LoVo (cell line): ENCODE results near the gene CDC42BPA.
"Not testable (repeated sequence)": the region's sequence is repeated elsewhere in the genome, so short reads cannot be mapped to it uniquely, and the experiment has no call there.

Source experiments
- DNase-seq: peaks from one replicate; pipeline ENCODE4 v3.0.0-alpha.2; 2016; ENCODE audit warnings: low spot score

The CDC42BPA gene

DNA sequence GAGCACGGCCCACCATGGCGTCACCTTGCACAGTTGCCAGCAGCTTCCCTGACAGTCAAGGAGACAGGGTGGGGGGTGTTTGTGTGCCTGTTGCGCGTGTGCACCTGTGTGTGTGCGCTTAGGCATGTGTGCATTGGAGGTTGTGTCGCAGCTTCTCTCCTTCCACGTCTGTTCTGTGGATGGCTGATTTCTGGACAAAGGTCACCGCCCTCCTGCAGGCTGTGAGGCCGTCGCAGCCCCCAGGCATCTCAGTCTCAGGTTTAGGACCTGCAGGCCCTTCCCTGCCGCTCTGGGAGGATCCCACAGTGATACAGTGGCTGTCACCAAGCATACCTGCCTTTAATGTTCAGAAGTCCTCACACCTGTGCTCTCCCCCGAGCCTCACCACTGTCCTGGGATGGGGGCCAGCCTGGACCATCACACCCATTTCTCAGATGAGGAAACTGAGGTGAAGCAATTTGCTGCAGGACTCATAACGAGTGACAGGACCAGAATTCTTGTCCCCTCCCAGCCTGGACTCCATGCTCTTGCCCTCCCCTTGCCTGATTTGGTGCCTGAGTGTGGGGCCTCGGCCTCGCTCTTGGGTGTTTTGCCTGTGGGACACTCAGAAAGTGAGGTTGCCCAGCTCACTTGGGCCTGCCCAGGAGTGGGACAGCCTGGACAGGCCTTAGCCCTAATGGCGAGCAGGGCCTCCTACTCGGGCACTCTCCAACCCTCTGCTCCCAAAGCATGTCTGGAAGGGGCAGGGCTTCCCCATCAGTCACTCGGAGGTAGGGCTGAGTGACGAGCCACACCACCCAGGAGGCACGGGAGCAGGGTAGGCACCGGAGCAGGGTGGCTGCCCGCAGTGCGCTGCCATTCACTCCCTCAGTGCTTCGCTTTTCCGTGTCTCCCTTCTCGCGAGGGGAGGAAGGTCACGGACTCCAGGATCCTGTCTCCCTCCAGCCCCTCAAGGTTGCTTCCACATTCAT lies 355.6 kb downstream of the CDC42BPA start:
- no peak for DNase-seq

DNA sequence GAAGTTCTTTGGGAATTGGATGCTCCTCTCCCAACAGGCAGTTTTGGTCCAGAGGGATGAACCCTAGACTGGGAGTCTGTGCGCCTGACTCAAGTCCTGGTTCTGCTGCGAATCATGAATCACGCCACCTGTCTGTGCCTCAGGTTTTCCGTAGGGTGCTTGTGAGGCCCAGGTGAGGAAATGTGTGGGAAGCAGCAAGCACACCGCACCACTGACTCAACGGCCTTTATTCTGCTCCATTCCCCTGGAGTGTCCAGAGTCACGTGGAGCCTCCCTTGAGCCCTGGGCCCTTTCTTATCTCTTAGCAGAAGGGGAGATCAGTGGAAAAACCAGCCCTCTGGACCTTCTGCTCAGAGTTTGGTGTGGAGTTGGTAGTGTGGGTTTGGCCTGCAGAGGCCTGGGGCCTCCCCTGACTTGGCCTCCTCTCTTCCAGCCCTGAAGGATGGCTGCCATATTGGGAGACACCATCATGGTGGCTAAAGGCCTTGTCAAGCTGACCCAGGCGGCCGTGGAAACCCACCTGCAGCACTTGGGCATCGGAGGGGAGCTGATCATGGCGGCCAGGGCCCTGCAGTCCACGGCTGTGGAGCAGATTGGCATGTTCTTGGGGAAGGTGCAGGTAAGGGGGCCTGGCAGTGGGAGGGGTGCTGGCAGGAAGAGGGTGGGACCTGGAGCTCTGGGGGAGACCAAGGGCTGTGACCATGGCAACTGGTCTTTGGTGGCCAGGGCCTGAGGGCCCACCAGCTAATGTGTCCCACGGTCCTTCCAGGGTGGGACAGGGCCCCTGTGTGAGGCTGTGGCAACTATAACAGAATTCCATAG lies 357.1 kb downstream of the CDC42BPA start:
- no peak for DNase-seq

DNA sequence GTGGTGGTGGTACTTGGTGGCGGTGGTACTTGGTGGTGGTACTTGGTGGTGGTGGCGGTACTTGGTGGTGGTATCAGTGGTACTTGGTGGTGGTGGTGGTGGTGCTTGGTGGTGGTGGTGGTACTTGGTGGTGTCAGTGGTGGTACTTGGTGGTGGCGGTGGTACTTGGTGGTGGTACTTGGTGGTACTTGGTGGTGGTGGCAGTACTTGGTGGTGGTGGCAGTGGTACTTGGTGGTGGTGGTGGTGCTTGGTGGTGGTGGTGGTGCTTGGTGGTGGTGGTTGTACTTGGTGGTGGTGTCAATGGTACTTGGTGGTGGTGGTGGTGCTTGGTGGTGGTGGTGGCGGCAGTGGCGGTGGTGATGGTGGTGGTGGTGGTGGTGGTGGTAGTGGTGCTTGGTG lies 358.0 kb downstream of the CDC42BPA start:
- no peak for DNase-seq

DNA sequence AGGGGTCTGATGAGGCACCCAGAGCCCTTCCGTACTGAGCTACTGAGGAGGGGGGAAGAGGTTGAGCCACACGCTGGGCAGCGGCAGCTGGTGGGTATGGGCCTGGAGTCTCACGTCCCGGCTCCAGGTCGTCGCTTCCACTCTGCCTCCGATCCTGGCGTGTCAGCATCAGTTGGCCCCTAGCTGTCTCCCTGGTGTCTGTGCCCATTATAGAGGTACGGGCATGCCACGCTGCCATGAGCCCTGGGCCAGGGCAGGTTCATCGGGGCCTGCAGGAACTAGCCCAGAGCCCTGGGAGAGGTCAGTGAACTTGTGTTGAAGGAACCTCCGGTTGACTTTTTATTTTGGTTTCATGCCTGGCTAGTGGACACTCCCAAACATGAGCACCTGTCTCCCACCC lies 360.0 kb downstream of the CDC42BPA start:
- no peak for DNase-seq

DNA sequence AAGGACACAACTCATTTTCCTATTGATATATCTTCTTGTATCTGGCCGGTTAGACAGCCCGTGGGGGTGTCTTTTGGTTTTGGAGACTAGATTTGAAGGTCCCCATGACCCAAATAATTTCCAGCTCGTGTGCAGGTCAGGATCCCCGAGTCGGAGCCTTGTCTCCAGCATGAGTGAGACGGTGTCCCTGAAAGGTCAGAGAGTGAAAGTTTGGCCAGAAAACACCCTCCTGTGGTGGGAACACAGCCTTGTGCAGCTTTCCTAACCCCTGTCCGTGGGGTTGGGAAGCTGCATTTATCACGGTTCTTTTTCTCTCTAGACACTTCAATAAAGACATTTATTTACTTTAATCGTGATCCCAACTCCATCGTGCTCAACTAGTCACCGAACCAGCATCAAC lies 360.6 kb downstream of the CDC42BPA start:
- no peak for DNase-seq

DNA sequence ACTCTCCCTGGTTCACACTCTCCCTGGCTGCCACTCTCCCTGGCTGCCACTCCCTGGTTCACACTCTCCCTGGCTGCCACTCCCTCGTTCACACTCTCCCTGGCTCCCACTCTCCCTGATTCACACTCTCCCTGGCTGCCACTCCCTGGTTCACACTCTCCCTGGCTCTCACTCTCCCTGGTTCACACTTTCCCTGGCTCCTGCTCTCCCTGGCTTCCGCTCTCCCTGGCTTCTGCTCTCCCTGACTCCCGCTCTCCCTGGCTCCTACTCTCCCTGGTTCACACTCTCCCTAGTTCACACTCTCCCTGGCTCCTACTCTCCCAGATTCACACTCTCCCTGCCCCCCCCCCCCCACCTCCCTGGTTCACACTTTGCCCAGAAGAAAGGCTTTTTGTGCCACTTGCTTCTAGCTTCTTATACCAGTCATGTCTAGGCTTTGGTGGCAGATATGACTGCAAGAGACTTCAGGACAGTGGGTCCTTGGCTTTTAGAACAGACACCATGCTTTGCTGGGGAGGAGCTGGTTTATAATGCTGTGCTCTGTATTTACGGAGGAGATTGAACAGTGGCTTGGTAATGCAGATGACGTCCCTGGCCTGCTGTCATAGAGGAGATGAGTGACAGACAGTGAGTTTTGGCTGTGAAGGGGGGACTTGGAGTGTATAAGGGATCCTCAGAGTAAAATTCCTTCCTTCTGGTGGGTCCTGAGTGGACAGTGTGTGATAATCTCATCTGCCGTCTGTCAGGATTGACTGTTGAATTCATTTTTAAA lies 361.2 kb downstream of the CDC42BPA start:
- no peak for DNase-seq

DNA sequence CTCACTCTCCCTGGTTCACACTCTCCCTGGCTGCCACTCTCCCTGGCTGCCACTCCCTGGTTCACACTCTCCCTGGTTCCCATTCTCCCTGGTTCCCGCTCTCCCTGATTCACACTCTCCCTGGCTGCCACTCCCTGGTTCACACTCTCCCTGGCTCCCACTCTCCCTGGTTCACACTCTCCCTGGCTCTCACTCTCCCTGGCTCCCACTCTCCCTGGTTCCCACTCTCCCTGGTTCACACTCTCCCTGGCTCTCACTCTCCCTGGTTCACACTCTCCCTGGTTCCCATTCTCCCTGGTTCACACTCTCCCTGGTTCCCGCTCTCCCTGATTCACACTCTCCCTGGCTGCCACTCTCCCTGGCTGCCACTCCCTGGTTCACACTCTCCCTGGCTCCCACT lies 362.4 kb downstream of the CDC42BPA start:
- not testable (repeated sequence) for DNase-seq

DNA sequence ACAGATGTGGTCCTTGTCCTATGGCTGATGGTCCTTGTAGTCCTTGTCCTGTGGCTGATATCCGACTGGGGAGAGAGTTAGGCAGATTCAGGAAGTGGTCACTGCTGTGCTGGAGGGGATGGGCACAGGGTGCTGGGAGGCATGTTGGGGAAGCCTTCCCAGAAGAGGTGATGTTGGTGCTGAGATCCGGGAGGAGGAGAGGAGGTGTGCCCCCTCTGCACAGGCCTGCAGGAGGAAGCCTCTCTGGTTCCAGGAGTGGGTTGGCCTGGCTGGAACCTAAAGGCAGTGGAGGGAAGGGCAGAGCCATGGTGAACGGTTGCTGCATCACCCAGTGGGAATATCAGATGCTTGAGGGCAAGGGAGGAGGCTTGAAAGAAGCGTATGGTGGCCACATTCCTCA lies 363.5 kb downstream of the CDC42BPA start:
- no peak for DNase-seq

DNA sequence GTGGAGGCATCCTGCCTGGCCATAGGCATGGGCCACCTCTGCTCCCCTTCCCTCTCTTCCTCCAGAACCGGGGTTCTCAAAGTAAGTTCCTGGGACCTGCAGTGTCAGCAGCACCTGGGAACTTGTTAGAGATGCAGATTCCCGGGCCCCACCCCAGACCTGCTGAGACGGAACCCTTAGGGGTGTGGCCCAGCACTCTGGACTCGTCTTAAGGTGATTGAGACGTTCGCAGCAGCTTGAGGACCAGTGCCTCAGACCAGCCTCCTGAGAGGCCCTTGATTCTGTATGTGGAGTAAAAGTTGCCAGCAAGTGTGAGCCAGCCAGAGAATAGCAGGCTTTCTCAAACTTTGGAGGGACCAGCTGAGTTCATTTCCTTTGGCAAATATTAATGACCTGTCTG lies 364.0 kb downstream of the CDC42BPA start:
- no peak for DNase-seq

DNA sequence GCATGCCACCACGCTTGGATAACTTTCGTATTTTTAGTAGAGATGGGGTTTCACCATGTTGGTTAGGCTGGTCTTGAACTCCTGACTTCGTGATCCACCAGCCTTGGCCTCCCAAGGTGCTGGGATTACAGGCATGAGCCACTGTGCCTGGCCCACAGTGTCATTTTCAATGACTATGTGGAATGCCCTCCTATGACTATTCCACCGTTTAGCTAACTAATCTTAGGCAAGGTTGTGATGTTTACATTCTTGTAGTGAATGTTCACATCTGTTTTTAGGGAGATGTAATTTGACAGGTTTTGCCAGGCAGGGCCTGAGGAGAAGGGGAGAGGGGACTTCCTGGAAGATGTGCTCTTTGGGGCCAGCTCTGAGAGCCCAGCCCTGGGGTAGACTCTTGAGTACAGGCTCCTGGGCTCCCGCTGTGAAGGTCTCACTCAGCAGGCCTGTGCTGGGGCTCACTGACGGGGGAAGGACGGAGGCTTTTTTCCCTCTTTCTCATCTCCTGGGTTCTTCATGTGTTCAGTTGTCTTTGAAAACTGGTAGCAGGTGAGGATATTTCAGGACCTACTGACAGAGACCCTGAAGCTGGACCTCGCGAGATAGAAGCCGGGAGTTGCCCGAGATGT lies 365.0 kb downstream of the CDC42BPA start:
- DNase-seq = no peak

DNA sequence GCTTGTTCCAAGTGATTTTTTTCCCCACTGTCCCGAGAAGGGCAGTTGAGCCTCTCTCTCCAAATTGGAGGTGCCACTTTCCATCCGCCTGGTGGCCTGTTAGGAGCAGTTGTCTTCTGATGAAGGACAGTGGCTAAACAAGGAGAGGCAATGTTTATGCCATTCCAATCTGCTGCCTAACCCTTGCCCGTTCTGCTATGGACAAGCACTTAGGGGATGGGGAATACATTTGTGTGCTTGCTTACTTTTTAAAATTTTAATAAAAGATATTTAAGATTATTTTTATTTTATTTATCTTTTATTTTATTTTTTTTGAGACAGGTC lies 366.2 kb downstream of the CDC42BPA start:
- no peak for DNase-seq

DNA sequence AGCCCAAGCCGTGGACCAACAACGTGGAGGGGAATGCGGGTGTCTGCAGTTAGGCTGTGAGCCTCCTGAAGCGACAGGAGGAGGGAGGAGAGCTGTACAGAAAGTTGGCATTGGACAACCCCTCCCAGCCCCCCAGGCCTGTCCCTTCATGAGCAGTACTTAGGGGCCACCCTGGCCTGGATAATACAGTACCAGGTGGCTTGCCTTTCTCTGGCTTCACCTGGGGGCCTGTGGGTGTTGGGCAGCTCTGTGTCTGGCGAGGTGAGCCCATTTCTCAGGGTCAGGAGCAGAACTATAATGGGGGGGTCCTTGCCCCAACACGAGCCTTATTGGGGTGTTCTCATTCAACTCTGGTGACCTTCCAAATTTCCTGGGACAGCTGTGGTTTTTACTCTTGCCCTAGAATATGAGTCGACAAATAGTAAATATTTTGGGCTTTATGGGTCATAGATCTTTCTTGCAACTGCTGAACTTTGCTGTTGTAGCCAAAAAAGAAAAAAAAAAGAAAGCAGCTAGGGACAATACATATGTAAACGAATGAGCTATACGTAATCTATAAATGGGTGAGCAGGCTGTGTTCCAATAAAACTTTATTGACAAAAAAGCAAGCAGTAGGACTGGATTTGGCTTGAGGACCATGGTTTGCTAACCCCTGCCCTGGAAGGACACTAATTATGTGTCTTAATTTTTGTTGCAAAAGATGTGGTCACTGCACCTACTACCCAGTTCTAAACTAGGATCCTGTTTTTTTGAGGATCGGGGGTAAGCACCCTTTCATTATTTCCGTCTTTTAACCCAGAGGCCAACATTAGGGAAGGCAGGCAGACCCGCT lies 366.8 kb downstream of the CDC42BPA start:
- no peak for DNase-seq

DNA sequence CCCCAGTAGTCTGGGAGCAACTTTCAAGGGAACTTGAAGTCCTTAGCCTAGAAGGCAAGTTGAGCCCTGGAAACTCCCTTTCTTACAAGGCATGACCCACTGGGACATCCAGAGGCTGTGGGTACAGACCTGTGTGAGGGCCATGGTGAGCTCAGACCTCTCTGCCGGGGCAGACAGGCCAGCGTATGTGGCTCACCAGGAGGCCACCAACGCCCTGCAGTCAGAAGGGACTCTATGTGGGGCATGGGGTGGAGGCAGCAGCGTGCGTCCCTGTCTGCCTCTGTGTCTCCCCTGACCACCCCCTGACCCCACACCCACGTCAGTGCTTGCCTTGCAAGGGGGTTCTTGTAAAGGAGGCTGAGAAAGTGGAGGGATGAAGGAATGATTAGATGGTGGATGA lies 367.4 kb downstream of the CDC42BPA start:
- no peak for DNase-seq

DNA sequence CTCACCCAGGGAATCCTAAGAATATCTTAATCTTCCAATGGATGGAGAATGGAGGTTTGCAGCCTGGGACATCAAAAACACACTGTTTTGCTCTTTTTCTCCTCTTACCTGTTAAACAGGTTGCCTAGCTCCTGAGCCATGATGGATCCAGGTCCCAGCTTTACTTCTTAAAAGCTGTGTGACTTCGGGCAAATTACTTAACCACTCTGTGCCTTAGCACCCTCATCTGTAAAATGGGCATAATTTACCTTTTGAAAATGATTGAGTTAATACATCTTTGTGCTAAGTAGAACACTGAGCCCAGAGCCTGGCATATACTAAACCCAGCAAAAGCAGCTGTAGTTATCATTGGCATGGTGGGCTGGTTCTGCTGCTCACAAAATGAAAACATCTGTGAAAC lies 368.0 kb downstream of the CDC42BPA start:
- no peak for DNase-seq

DNA sequence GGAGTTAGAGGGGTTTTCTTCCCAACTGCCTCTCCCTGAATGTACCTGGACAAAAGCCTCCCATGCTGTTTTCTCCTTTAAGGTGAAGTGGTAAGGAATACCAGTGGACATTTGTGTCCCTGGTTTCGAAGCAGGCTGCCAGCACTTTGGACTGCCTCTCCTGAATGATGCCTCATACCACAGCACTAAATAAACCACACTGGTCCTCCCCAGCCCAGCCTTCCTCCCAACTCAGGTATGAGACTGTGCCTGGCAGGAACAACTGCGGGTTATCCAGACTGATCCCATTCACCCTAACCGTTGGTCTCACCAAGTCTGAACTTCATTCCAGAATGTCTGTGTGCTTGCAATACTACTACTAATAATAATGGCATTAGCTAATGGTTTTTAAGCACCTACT lies 368.9 kb downstream of the CDC42BPA start:
- DNase-seq = no peak

DNA sequence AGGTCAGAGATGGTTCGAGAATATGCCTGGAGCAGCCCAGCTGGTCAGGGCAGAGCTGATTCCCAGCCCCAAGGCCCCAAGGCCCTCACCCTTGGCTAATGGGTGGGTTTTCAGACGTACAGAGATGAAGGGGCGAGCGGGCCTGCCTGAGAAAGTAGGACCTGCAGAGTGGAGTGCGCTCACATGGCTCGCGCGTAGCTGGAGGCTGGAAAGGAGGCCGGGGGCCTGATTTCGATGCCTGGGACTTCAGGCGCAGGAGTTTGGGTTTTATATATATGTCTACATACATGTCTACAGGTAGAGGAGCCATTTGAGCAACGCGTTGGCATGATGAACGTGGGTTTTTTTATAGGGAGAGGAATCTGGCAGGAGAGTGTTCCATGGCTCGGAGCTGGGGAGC lies 369.3 kb downstream of the CDC42BPA start:
- no peak for DNase-seq

DNA sequence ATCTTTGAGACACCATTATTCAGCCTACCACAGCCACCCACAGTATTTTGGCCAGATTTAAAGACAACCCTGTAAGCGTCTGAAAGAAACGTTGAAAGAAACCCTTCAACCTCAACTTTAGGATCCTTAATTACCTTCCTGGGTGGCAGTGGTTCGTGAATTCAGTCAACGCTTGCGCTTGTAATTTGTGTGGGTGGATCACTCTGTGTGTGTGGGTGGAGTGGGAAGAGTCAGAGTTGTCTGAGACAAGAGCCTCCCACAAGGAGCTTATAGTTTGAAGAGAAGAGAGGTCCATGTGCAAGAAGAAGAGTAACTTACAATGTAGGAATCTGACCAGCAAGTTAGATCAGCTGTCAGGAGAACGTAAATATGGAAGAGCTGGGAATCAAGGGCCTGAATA lies 369.8 kb downstream of the CDC42BPA start:
- no peak for DNase-seq

DNA sequence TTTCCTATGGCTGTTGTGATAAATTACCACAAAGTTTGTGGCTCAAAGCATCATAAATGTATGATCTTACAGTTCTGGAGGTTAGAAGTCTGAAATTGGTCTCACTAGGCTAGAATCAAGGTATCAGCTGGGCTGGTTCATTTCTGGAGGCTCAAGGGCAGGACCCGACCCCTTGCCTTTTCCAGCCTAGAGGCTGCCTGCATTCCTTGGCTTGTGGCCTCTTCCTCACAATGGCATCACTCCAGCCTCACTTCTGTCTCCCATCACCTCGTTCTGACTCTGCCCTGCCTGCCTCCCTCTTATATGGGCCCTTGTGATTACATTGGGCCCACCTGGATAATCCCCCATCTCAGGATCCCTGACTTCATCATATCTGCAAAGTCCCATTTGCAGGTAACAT lies 370.2 kb downstream of the CDC42BPA start:
- DNase-seq = no peak

DNA sequence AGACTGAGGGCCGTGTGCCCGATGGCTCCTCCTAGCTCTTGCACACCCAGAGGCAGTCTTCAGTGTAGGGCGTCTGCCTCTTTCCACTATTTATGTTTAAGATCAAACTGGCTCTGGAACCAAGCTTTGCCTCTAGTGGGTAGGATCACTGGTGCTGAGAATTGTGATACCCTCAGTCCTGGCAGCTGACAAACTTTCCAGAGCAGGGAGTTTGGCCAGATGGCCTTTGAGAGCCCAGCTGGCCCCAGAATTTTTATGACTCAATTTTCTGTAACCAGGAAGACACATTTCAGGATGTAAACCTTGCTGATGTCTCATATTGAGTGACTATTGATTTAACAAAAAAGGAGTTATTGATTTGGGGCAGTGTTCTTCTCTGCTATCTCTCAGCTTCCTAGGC lies 371.5 kb downstream of the CDC42BPA start:
- DNase-seq = no peak

DNA sequence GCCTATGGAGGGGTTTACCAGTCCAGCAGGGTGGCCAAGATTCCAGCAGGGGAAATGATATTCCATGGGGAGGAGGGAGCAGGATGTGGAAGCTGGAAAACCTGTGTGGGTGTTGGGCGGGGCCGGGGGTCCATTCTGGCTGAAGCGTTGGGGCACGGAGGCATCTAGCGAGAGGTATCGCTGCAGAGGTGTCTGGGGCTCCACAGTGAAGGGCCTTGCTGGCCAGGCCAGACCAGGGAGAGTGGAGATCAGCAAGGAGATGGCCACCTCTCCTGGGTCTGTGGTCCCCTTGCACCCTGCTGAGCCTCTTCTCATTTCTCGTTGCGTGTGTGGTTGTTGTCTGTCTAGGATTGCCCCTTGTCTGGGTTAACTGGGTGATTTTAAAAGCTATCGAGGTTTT lies 372.0 kb downstream of the CDC42BPA start:
- DNase-seq = no peak

DNA sequence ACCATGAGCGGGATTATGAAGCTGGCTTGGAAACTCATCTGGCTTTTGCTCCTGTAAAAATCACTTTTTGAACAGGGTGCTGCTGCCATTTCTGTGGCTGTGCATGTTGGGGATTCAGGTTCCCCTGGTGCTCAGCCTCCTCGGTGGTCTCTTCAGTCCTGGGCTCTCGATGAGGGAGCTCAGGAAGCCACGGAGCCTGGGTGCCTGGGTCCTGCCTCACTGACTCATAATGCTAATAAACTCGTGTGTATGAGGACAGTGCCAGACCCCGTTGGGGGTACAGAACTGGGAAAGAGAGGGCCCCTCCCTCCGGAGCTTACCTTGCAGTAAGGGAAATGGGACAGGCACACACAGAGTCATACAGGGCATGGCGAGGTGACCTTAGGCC lies 372.4 kb downstream of the CDC42BPA start:
- no peak for DNase-seq
